ENCODE measurements around the gene SEMA3A.

DNA sequence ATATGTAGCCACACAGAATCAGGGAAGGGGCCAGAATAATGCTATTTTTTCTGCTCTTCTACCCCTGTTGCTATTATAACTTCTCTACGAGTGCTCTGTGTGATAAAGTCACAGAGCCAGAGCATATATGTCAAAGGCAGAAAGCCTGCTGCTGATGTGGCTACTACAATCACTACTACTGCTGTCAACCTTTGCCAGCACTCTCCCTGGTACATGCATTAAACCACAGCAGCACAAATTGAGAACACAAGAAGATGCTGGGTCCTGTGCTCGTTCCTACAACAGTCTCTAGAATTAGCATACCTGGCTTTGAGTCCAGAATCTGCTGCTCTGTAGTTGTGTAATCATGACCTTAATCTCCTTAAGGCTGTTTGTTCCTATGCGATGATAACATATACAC is 108.6 kb downstream of the SEMA3A start:
- no peak for TF ChIP-seq CTCF (IDR thresholded peaks at IDR 0.05)
- TF ChIP-seq EP300 (IDR thresholded peaks at IDR 0.05): no peak
- TF ChIP-seq POLR2A (IDR thresholded peaks at IDR 0.05): no peak
- no peak for TF ChIP-seq POLR2AphosphoS5 (IDR thresholded peaks at IDR 0.05)

All from sigmoid colon (tissue), 4 donors.